T-helper 1 cell (primary cell): ENCODE results near the gene ZNF175.

Source experiments
- DNase-seq, 5 donors: peaks; one replicate each; pipeline ENCODE4 v3.0.0-alpha.2; 2012 to 2020

ZNF175 gene

GRCh38 chr19:51632126-51632525, 61.0 kb downstream of the ZNF175 start:
- DNase-seq = no peak

- no peak for DNase-seq
Measured at GRCh38 chr19:51637362-51637978, 66.4 kb downstream of the ZNF175 start.

DNA sequence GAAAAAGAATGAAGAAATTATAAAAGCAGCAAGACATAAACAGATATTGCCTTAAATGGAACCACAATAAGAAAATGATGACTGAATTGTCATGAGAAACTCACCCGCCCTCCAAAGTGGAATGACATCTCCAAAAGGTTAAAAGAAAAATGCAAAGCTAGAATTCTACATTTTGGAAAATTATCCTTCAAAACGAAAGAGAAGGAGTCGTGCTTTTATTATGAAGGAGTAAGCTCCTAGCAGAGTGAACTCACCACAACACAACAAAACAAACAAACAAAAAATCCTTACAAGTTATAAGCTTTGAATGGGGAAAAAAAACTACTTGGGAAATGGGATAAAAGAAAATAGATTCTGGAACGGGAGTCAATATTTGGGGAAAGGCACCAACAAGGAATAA, 68.8 kb downstream of the ZNF175 start:
- DNase-seq = no peak

DNA sequence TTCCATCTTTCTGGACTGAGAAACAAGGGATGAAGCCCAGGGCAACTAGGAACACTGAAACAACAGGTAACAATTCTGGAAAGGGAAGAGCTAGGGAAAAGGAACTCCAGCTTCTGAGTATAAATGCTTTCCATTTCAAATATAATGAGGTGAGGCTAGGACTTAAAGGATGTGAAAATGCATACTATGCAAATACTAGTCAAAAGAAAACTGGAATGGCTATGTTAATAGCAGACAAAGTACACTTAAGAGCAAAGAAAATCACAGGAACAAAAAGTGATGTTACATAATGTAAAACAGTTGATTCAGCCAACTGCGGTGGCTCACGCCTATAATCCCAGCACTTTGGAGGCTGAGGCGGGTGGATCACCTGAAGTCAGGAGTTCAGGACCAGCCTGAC, 69.3 kb downstream of the ZNF175 start:
- DNase-seq = no peak

- no peak for DNase-seq
Measured at GRCh38 chr19:51641648-51642047, 70.6 kb downstream of the ZNF175 start.
